Measurements from ENCODE around the gene CDK14.
"Not testable (repeated sequence)": the region's sequence is repeated elsewhere in the genome, so short reads cannot be mapped to it uniquely, and the experiment has no call there.

Gene CDK14

GRCh38 chr7:90889644-90890043 lies 293.5 kb downstream of the CDK14 start:
- DNase-seq (ENCODE audit: low read depth in 4 of 4, low spot score in 1 of 4) = no peak

- DNase-seq (ENCODE audit: low read depth in 4 of 4, low spot score in 1 of 4) = no peak
Measured at GRCh38 chr7:90891529-90891928, 295.4 kb downstream of the CDK14 start.

DNA sequence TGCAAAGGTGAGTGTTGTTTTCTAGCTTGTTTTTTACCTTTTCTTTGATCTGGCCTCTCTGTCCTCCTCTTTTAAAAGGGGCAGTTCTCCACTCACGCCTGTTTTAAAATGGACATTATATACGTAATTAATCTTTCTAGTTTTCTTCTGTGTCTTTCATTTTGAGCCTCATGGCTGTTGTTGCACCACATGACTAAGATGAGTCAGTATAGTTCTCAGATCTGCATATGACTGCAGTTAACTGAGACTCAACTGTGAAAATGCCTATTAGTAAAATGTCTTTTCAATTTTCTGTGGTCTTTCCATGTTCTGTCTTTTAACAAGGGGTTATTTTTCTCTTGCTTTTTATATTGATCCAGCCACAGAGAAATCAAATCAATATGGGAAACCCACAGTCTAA lies 296.1 kb downstream of the CDK14 start:
- no peak for DNase-seq (ENCODE audit: low read depth in 4 of 4, low spot score in 1 of 4)

- DNase-seq (ENCODE audit: low read depth in 4 of 4, low spot score in 1 of 4) = no peak
Measured at GRCh38 chr7:90894122-90894521, 298.0 kb downstream of the CDK14 start.

- DNase-seq (ENCODE audit: low read depth in 4 of 4, low spot score in 1 of 4) = no peak
Measured at GRCh38 chr7:90896458-90896857, 300.3 kb downstream of the CDK14 start.

GRCh38 chr7:90897961-90898469 lies 301.9 kb downstream of the CDK14 start:
- DNase-seq (ENCODE audit: low read depth in 4 of 4, low spot score in 1 of 4) = no peak

DNA sequence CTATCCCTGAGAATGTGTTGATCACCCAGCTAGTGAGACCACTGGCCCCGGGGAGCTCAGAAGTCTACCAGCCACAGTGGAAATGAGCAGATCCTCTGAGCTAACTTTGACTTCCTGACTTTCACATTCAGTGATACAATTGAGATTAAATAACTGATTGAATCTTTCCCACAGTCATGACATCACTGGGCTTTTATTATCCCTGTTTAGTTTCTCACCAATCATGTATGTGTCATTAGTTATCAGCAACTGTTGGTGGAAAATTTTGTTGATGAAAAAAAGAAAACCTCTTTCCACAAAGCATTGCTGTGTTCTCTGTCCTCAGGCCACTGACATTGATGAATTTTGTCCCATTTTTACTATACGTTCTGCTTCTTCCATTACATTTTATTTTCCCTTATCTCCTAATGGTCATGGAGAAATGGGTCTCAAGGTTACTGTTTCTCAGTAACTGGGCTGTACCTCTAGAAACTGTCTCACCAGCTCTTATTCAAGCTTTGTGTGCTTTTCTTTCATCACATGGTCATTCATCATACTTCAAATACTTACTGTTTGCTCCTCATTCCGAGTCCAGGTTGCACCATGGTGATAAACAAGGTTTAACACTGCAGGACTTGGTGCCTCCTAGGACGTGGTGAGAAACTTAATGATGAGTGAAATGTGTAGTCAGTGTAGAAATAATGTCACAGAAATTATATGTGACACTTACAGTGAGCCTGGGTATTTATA lies 304.7 kb downstream of the CDK14 start:
- no peak for DNase-seq (ENCODE audit: low read depth in 4 of 4, low spot score in 1 of 4)

DNA sequence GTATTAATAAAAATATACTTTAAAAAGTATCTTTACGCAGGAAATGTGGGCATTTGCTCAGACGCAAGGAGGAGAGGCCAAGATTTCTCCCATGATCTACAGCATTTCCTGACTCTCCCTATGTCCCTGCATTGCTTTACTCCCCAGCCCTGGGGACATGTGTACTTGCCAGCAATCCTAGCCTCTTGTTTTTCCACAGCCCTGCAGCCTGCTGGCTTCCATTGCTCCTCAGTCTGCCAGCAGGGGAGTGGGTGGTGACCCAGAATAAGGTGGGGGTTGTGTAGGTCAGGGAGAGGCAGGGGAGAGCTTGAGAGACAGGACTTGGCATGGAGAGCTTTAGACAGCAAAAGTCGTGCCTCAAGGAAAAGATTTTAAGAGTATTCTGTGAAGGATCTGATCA lies 307.7 kb downstream of the CDK14 start:
- DNase-seq (ENCODE audit: low read depth in 4 of 4, low spot score in 1 of 4) = no peak

DNA sequence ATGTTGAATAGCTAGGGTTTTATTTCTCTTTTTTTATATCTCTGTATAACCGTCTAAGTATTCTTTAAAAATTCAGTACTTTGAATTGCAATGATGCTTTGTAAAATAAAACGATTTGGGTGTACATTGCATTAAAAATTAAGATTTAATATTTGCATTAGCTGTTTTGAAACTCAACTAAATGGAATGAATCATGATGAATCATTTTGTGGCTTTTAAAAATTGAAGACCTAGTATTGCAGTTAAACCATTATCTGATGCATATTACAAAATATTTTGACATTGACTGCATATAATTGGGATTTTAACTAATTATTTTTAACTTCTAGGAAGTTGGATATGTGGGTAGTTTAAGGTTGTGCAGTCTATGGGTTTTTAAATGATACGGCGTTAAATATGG lies 314.0 kb downstream of the CDK14 start:
- DNase-seq (ENCODE audit: low read depth in 4 of 4, low spot score in 1 of 4) = no peak

GRCh38 chr7:90916319-90916718 lies 320.2 kb downstream of the CDK14 start:
- DNase-seq (ENCODE audit: low read depth in 4 of 4, low spot score in 1 of 4) = no peak

DNA sequence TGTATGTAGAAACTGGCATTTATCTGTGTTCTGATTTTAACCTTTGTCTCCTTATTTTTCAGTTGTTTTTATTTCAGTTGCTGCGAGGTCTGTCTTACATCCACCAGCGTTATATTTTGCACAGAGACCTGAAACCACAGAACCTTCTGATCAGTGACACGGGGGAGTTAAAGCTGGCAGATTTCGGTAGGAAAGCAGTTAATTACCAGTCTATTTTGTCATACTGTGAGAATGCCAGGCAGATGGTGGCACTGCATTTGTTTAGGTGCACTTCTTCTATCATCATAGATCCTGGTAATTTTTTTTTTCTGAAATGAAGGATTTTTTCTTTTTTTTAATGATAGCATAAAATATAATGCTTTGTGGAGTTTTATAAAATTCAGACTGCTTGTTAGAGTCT lies 321.4 kb downstream of the CDK14 start:
- no peak for DNase-seq (ENCODE audit: low read depth in 4 of 4, low spot score in 1 of 4)

DNA sequence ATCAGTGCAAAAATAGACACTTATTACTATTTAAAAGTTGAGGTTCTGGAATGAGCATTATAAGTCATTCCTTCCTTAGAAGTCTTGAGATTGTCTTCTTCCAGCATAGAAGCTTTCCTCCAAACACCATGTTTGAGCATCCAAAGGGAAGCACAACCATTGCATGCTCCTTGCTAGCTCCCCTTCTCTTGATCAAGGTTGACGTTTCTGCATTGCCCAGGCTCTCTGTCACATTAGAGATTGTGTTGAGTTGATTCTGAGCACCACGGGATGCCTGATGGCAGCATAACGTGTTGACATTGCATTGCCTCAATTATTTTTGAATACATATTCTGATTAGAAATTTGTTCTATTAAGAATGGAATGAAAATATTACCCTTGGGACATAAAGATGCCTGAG lies 322.2 kb downstream of the CDK14 start:
- DNase-seq (ENCODE audit: low read depth in 4 of 4, low spot score in 1 of 4) = no peak

DNA sequence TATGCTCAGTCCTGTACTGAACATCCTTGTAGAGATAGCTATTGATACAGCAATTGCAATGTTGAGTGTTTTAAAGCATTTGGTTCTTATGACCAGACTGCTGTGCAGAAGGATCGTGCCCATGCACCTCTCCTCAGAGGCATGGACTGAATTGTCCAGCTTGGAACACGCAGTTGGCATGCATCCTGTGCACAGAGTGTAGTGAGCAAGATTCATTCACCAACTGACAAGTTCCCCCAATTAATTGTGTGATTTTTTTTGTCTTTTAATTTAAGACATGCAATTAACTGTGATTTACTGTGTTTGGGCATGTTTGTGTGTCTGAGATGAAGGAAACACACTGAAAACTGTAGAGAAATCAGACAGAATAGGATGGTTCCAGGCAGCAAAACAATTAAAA lies 323.7 kb downstream of the CDK14 start:
- DNase-seq (ENCODE audit: low read depth in 4 of 4, low spot score in 1 of 4) = no peak

GRCh38 chr7:90920336-90920735 lies 324.2 kb downstream of the CDK14 start:
- DNase-seq (ENCODE audit: low read depth in 4 of 4, low spot score in 1 of 4) = no peak

- no peak for DNase-seq (ENCODE audit: low read depth in 4 of 4, low spot score in 1 of 4)
Measured at GRCh38 chr7:90923541-90923997, 327.4 kb downstream of the CDK14 start.

DNA sequence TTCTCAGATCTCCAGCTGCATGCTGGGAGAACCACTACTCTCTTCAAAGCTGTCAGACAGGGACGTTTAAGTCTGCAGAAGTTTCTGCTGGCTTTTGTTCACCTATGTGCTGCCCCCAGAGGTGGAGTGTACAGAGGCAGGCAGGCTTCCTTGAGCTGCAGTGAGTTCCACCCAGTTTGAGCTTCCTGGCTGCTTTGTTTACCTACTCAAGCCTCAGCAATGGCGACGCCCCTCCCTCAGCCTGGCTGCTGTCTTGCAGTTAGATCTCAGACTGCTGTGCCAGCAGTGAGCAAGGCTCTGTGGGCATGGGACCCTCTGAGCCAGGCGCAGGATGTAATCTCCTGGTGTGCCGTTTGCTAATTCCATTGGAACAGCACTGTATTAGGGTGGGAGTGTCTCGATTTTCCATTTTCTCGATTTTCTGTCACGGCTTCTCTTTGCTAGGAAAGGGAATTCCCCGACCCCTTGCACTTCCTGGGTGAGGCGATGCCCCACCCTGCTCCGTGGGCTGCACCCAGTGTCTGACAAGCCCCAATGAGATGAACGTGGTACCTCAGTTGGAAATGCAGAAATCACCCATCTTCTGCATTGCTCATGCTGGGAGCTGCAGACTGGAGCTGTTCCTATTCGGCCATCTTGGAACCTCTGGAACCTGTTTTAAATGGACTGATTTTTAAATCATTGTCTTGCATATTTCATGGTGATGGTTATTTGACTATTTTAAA lies 332.7 kb downstream of the CDK14 start:
- DNase-seq (ENCODE audit: low read depth in 4 of 4, low spot score in 1 of 4) = not testable (repeated sequence)

DNA sequence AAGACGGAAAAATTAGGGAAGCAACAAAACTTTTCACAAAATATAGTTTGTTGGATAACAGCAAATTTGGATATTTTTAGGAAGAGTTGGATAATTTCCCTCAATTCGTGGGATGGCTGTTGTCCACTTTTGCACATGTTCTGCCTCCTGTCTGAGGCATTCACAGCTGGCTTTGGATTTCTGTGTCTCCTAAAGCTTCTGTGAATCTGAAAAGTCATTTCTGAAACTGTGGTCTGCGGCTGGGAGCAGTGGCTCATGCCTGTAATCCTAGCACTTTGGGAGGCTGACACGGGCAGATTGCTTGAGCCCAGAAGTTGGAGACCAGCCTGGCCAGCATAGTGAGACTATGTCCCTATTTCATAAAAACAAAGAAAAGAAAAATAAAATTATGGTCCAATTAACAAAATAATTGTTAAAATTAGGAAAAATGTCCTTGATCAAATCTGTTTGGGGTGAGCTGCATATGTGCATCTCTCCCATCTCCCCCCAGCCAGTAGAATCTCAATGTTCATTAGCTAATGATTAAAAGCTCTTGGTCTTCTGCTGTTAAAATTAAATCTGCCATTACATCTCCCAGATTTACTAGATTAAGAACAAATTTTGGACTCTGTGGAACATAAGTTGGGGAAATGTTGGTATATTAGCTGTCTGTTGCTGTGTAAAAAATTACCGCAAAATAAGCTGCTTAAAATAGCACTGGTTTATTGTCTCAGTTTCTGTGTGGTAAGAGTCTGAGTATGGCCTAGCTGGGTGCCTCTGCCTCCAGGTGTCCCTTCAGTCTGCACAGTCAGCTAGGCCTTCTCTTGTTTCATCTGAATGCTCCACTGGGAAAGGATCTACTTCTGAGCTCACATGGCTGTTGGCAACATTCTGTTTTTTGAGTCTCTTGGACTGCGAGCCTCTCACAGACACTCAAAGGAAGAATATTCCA lies 336.1 kb downstream of the CDK14 start:
- DNase-seq (ENCODE audit: low read depth in 4 of 4, low spot score in 1 of 4) = no peak

DNA sequence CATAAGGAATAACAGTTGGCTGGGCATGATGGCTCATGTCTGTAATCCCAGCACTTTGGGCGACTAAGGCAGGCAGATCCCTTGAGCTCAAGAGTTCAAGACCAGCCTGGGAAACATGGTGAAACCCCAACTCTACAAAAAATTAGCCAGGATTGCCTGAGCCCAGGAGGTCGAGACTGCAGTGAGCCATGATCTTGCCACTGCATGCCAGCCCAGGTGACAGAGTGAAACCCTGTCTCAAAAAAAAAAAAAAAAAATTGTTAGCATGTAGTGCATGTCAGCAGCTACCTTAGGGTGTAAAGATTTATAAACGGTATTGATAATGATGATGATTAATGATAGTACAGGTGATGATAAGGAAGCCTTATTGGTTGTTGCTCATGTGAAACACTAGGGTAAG lies 336.9 kb downstream of the CDK14 start:
- DNase-seq (ENCODE audit: low read depth in 4 of 4, low spot score in 1 of 4) = no peak

DNA sequence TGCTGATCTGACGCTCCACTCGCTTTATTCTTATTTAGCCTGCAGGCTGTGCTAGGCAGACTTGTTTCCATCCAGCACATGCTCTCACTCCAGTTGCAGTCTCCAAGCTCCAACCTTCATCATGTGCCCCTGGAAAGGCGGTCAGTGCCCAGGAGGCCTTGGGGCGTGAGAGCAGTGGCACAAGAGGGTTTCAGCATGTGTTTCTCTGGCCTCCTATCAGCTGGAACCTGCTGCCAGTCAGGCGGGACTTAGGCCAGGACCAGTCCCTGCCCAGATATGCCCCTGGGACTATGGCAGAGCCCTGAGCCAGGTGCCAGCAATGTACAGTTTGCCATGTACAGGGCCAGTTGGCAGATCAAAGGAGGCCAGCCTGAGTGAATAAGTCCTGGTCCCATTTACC lies 337.9 kb downstream of the CDK14 start:
- DNase-seq (ENCODE audit: low read depth in 4 of 4, low spot score in 1 of 4) = no peak

- DNase-seq (ENCODE audit: low read depth in 4 of 4, low spot score in 1 of 4) = no peak
Measured at GRCh38 chr7:90938371-90938770, 342.2 kb downstream of the CDK14 start.

DNA sequence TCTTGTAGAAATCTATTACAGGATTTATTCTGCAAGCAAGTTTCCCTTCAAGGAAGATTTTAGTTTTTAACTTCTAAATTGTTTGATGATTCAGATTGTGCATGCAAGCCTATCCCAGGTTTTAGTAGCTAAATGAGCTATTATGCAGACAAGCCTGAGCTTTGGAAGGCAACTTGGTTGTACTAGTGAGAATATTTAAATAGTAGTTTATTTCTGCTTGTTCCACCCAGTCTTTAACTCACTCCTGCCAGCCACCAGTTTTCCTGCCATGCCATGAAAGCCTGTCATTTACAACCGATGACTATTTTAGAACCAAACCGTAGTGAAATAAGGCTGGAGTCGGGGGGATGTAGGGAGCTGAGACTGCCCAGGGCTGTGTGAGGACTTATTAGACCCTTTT lies 343.5 kb downstream of the CDK14 start:
- no peak for DNase-seq (ENCODE audit: low read depth in 4 of 4, low spot score in 1 of 4)

Data from stimulated activated CD4-positive, alpha-beta T cell treated with anti-CD3 and anti-CD28 coated beads, Interleukin-1b, Interleukin-23, amount 100 ng/mL, for 24 hours (primary cell).